GM19328 (cell line): ENCODE measurements around the gene PHF1.
A peak's percentile ranks its signal among the peaks of the same experiment; 100 is the strongest.

Experiments used
- ATAC-seq: cut with Tn5 transposase; IDR thresholded peaks from one replicate; pipeline ENCODE4 v1.9.1; 2021; ENCODE audit warnings: mild to moderate bottlenecking, moderate library complexity; ENCODE audit not compliant: unreplicated experiment

The PHF1 gene

DNA sequence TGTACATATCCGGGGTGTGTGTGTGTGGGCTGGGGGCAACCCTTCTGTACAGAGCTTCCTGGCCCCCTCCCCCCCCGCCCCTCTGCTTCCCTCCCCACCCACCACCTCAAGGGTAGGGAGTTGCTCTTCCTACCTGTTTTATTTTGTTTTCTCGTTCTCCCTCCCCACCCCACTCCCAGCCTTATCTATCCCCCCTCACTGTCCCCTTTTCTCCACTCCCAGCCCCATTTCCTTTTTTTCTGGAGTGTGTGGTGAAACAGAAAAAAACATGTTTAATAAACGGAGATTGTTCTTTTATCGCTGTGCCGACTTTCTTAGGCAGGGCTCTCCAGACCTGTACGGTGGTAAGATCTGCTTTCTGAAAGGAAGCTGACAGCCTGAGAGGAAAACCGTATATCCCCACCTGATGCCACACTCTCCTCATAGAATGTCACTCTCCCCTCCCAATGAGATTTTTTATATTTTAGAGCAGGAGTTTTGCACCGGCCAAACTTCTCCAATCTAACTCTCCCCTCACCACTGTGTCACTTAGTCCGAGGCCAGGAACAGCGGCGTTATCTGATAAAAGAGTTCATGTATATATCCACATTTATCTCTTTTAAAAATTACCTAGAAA is 42.7 kb downstream of the PHF1 start:
- ATAC-seq: no peak

DNA sequence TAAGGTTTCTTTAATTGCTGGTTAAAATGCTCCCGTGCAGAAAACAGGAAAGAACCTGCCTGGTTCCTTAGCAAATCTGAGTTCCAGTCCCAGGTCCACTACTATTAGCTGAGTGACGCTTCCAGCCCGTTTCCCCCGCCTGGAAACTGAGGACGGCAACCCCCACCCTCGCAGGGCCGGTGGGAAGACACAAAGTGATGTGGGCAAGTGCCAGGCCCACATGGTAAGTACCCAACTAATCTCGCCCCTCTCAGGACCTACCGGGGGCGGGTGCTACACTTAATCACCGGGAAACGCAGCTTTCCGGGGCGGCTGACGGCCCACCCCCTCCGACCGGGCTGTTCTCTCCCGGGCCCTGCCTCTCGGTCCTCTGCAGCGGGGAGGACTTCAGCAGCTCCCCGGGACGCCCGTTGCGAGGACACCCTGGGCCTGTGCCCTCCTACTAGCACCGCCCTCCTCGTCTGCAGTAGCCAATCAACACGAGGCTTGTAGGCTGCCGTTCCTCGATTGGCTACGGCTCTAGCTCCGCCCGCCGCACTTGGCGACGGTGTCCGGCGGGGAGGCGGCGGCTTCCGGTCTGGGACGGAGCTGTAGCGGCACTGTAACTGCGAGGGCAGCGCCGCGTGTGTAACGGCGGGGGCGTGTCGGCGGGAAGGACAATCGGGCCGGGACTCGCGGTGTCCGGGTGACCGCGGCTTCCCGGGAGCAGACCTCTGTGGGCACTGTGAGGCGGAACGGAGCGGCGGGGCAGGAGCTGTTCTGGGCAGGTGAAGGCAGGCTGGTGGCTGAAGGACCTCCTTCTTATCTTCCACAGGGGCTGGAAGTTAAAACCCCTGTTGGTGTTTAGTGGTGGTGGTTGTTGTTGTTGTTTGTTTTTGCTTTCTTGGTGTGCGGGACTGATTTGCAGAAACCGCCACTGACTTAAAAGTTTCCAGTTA is 43.5 kb downstream of the PHF1 start, which contains the start of gene ZBTB9:
ZBTB9 (plus strand) TSS at position 568 of the 938 bp plus-strand sequence. CDS start 525 bp downstream, outside the sequence.
- peak; percentile 99 for ATAC-seq

DNA sequence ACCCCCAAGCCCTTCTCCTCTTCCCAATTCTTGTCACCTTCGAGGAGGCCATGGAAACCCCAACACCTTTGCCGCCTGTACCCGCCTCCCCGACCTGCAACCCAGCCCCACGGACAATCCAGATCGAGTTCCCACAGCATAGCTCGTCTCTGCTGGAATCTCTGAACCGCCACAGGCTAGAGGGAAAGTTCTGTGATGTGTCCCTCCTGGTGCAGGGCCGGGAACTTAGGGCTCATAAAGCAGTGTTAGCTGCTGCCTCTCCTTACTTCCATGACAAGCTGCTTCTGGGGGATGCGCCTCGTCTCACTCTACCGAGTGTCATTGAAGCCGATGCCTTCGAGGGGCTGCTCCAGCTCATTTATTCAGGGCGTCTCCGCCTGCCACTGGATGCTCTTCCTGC is 44.2 kb downstream of the PHF1 start:
- no peak for ATAC-seq

DNA sequence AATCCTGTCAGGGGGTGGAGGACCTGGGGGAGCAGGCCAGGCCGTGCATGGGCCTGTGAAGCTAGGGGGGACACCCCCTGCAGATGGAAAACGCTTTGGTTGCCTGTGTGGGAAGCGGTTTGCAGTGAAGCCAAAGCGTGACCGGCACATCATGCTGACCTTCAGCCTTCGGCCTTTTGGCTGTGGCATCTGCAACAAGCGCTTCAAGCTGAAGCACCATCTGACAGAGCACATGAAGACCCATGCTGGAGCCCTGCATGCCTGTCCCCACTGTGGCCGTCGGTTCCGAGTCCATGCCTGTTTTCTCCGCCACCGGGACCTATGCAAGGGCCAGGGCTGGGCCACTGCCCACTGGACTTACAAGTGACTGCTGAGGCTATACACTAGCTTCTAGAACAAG is 45.3 kb downstream of the PHF1 start:
- ATAC-seq: no peak

DNA sequence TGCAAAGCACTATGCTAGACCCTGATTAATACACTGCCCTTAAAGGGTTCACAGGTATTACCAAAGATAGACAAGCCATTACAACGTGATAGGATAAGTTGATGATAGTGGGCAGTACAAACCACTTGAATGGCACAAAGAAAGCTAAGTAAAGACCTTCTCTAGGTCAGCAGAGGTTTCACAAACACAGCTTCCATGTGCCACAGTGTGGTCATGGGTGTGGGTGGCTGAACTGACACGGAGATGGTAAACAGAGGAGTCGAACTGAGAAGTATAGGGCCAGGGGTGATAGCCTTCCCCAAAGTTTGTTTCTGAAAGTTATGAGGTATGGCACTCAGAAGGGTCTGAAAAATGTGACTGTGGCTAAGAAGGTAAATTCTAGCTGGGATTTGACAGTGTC is 47.9 kb downstream of the PHF1 start:
- ATAC-seq: no peak

DNA sequence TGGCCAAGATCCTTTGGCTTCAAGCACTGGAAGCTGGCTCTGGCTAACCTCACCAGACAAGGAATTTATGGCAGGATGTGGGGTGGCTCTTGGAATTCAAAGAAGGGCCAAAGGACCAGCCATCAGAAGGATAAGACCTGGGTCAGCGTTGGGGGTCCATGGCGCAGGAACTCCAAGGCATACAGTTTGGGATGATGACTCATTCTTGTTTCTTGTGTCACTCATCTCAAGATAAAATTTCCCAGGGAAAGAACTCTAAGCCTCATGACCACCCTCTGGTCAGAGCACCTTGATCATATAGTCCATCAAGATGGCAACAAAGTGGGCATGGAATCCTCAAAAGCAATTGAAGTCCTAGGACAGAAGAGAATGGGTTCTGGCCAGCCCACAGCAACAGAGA is 48.4 kb downstream of the PHF1 start:
- ATAC-seq: no peak
